HEK293T (cell line): ENCODE data around the gene CYP19A1.

Experiments
- CTCF ChIA-PET: fragments of 350-600 bp; formaldehyde crosslinking; extraction: SDS; loops from one replicate; lab custom pipeline; 2021; ENCODE audit warnings: antibody characterized with exemption, inconsistent platforms; lab: Yijun Ruan, JAX
- POLR2A ChIA-PET: fragments of 350-600 bp; formaldehyde crosslinking; extraction: SDS; loops from one replicate; lab custom pipeline; 2020; ENCODE audit warnings: antibody characterized with exemption, inconsistent platforms; lab: Yijun Ruan, JAX
- DNase-seq: peaks from one replicate; pipeline ENCODE4 v3.0.0; 2012; ENCODE audit warnings: mixed read lengths; ENCODE audit errors: extremely low spot score
- ARNT ChIP-seq: fragments of 450-650 bp; IDR thresholded peaks from 2 replicates; pipeline ENCODE4 v1.6.1; 2017; ENCODE audit warnings: mild to moderate bottlenecking
- BHLHE40 ChIP-seq: fragments of 450-650 bp; IDR thresholded peaks from 2 replicates; pipeline ENCODE4 v1.6.1; 2016; ENCODE audit warnings: mild to moderate bottlenecking, moderate library complexity, borderline replicate concordance
- CTBP1 ChIP-seq: fragments of 450-650 bp; IDR thresholded peaks from 2 replicates; pipeline ENCODE4 v1.6.1; 2016; ENCODE audit warnings: borderline replicate concordance
- ELF4 ChIP-seq: fragments of 450-650 bp; IDR thresholded peaks from 2 replicates; pipeline ENCODE4 v1.6.1; 2017; ENCODE audit warnings: antibody characterized with exemption
- FOXA1 ChIP-seq: fragments of 450-650 bp; IDR thresholded peaks from 2 replicates; pipeline ENCODE4 v1.6.1; 2016; ENCODE audit warnings: mild to moderate bottlenecking
- FOXK2 ChIP-seq: fragments of 450-650 bp; IDR thresholded peaks from 2 replicates; pipeline ENCODE4 v1.6.1; 2016; ENCODE audit warnings: mild to moderate bottlenecking
- FOXM1 ChIP-seq: fragments of 450-650 bp; IDR thresholded peaks from 2 replicates; pipeline ENCODE4 v1.6.1; 2017; ENCODE audit warnings: mild to moderate bottlenecking, borderline replicate concordance
- HDGF ChIP-seq: fragments of 450-650 bp; IDR thresholded peaks from 2 replicates; pipeline ENCODE4 v1.6.1; 2017; ENCODE audit warnings: antibody characterized with exemption, borderline replicate concordance
- L3MBTL2 ChIP-seq: fragments of 450-650 bp; conservative IDR thresholded peaks from 2 replicates; pipeline ENCODE4 v1.6.1; 2016; ENCODE audit warnings: mild to moderate bottlenecking
- LEF1 ChIP-seq: fragments of 450-650 bp; IDR thresholded peaks from 2 replicates; pipeline ENCODE4 v1.6.1; 2017; ENCODE audit warnings: mild to moderate bottlenecking, borderline replicate concordance
- NFRKB ChIP-seq: fragments of 450-650 bp; IDR thresholded peaks from 2 replicates; pipeline ENCODE4 v1.6.1; 2016; ENCODE audit warnings: mild to moderate bottlenecking, moderate library complexity
- PKNOX1 ChIP-seq: fragments of 450-650 bp; IDR thresholded peaks from 2 replicates; pipeline ENCODE4 v1.6.1; 2016
- SP1 ChIP-seq: fragments of 450-650 bp; IDR thresholded peaks from 2 replicates; pipeline ENCODE4 v1.6.1; 2017
- SUZ12 ChIP-seq: fragments of 450-650 bp; IDR thresholded peaks from 2 replicates; pipeline ENCODE4 v1.6.1; 2016; ENCODE audit warnings: mild to moderate bottlenecking
- TARDBP ChIP-seq: fragments of 450-650 bp; IDR thresholded peaks from 2 replicates; pipeline ENCODE4 v1.6.1; 2016
- ZNF384 ChIP-seq: fragments of 450-650 bp; IDR thresholded peaks from 2 replicates; pipeline ENCODE4 v1.6.1; 2016

The CYP19A1 gene

GRCh38 chr15:51341366-51342226 is 3.2 kb upstream of the CYP19A1 start, which contains the start of gene GLDN:
Gene GLDN, plus strand, starts transcription at chr15:51341655. Its CDS starts 30 bp downstream, at chr15:51341685.
- ChIA-PET CTCF (interaction anchor here (0.9 kb wide), 1 partner anchor 142 kb away, joined by 3 read pairs; no protein-coding TSS in a partner anchor), POLR2A (no interaction called here)
- TF ChIP-seq L3MBTL2 (no peak), SP1 (no peak), CTBP1 (no peak), ZNF384 (no peak), PKNOX1 (no peak), BHLHE40 (no peak), FOXK2 (no peak), LEF1 (no peak), NFRKB (no peak), ELF4 (no peak), HDGF (no peak), TARDBP (no peak), FOXM1 (no peak), ARNT (no peak), SUZ12 (no peak)
- peak; percentile 6 for DNase-seq

DNA sequence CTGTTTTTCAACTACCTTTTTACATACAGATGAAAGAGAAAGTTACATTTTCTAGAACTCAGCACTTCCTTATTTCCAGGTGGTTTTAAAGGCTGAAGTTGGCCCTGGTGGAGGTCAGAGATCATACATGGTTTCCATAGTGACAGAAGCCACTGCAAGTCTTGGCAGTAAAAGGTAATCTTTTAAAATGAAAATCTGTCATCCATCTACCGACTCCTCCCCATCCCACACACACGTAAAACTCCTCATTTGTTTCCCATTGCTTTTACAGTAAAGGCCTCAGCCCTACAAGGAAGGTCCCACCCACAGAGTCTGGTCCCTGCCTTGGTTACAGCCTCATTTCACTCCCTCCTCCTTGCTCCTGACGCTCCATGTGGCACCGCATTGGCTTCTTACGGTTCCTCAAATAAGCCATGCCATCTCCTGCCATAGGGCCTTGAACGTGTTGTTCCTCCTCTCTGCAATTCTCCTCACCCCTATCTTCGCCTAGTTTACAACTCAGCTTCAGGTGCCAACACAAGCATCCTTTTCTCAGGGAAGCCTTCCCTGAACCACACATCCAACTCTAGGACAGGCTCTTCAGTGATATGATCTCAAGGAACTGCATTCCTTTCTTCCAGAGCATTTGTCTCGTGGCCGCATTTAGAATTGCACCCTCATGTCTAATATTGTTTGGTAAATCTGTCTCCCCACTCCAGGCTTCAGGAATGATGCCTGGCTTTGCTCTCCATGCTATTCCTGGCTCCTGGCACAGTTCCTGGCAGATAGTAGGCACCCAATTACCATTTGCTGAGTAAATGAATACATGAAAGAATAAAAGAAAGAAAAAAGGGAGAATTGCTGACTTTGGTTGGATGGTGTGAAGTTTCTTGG is 2.6 kb downstream of the CYP19A1 start:
- POLR2A ChIA-PET: no interaction called here
- TF ChIP-seq ELF4 (no peak), BHLHE40 (no peak), L3MBTL2 (no peak), HDGF (no peak), SUZ12 (no peak)
- no peak for DNase-seq
- CTCF ChIA-PET: no interaction called here

- CTCF ChIA-PET: no interaction called here
- TF ChIP-seq LEF1: no peak
- POLR2A ChIA-PET: no interaction called here
- no peak for DNase-seq
Measured at GRCh38 chr15:51335087-51335486, 3.3 kb downstream of the CYP19A1 start.

DNA sequence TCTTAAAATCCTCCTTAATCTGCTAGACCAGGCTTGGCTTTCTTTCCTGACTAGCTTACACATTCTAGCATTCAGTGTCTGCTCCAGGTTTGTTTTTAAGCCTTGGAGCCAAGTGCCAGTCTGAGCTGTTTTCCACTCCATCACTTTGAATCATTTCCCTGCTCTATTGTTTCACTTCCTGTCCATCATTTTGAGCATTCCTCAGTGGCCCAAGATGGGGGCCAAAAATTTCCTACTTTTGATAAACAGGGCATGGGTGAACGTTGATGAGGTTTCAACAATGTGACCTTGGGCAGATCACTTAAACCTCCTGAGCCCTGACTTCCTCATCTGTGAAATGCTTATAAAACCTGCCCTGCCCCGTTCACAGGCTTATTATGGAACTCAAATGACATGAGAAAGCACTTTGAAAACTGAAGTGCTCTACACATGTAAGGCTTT is 4.4 kb downstream of the CYP19A1 start:
- ChIA-PET POLR2A (no interaction called here), CTCF (no interaction called here)
- no peak for DNase-seq

GRCh38 chr15:51333571-51333970 is 4.8 kb downstream of the CYP19A1 start:
- no peak for TF ChIP-seq L3MBTL2
- TF ChIP-seq SP1: no peak
- no peak for TF ChIP-seq FOXK2
- TF ChIP-seq SUZ12: no peak
- no peak for TF ChIP-seq PKNOX1
- CTCF ChIA-PET: no interaction called here
- POLR2A ChIA-PET: no interaction called here
- DNase-seq: no peak

More for the DNA sequence above, 4.4 kb downstream of the CYP19A1 start:
- TF ChIP-seq ARNT: no peak
- TF ChIP-seq ELF4: no peak
- no peak for TF ChIP-seq LEF1
- no peak for TF ChIP-seq TARDBP
- no peak for TF ChIP-seq ZNF384
- TF ChIP-seq FOXA1: no peak
- TF ChIP-seq SP1: no peak

- ChIA-PET POLR2A (no interaction called here), CTCF (no interaction called here)
- no peak for TF ChIP-seq HDGF
- no peak for TF ChIP-seq L3MBTL2
- no peak for TF ChIP-seq PKNOX1
- no peak for TF ChIP-seq ARNT
- TF ChIP-seq FOXA1: no peak
- no peak for TF ChIP-seq NFRKB
- no peak for TF ChIP-seq CTBP1
- no peak for TF ChIP-seq SP1
- TF ChIP-seq FOXM1: no peak
- no peak for TF ChIP-seq SUZ12
- no peak for TF ChIP-seq LEF1
- no peak for TF ChIP-seq BHLHE40
- TF ChIP-seq FOXK2: no peak
- TF ChIP-seq ELF4: no peak
- TF ChIP-seq ZNF384: no peak
- no peak for TF ChIP-seq TARDBP
- DNase-seq: no peak
Measured at GRCh38 chr15:51332206-51333147, 5.9 kb downstream of the CYP19A1 start.
